Activated T-cell treated with anti-CD3 and anti-CD28 coated beads, Interleukin-2, amount 50 U/mL, for 24 hours (primary cell): ENCODE measurements around the gene PRR5L.
A peak's percentile ranks its signal among the peaks of the same experiment; 100 is the strongest.

Experiments used
- DNase-seq: peaks from one replicate; pipeline ENCODE4 v3.0.0-alpha.2; 2020
- H3K27ac Mint-ChIP-seq: 2 replicates; pipeline ENCODE4 v1.8.0; 2020; ENCODE audit warnings: mild to moderate bottlenecking, mixed read lengths
- H3K27me3 Mint-ChIP-seq: 2 replicates; pipeline ENCODE4 v1.8.0; 2020; ENCODE audit warnings: mixed read lengths
- H3K36me3 Mint-ChIP-seq: 2 replicates; pipeline ENCODE4 v1.8.0; 2020; ENCODE audit warnings: low read depth, mixed read lengths
- H3K4me1 Mint-ChIP-seq: 2 replicates; pipeline ENCODE4 v1.8.0; 2020; ENCODE audit warnings: low read depth, mixed read lengths
- H3K4me3 Mint-ChIP-seq: 2 replicates; pipeline ENCODE4 v1.8.0; 2020; ENCODE audit warnings: mild to moderate bottlenecking, moderate library complexity, mixed read lengths
- H3K9me3 Mint-ChIP-seq: 2 replicates; pipeline ENCODE4 v1.8.0; 2020; ENCODE audit warnings: mixed read lengths

Gene PRR5L

GRCh38 chr11:36295926-36296325 is at the start of gene PRR5L:
PRR5L (plus strand) TSS chr11:36296288; CDS start chr11:36401122, 104,834 bp downstream.
- no peaks in the 10 kb centered on the region for H3K36me3 Mint-ChIP-seq
- H3K27me3 Mint-ChIP-seq: peaks cover 4% of the 10 kb centered on the region
- H3K27ac Mint-ChIP-seq: no peak within 1 kb of the TSS
- no peak within 1 kb of the TSS for H3K4me3 Mint-ChIP-seq
- H3K9me3 Mint-ChIP-seq: no peaks in the 10 kb centered on the region
- DNase-seq: no peak
- peaks cover 3% of the 10 kb centered on the region for H3K4me1 Mint-ChIP-seq

GRCh38 chr11:36247493-36247892 is 48.6 kb upstream of the PRR5L start:
- Mint-ChIP-seq H3K36me3 (no peaks in the 10 kb centered on the region), H3K27me3 (peaks cover 65% of the 10 kb centered on the region), H3K9me3 (no peaks in the 10 kb centered on the region), H3K27ac (no peak overlapping the region), H3K4me1 (peaks cover 3% of the 10 kb centered on the region), H3K4me3 (no peak overlapping the region)
- no peak for DNase-seq

- no peak overlapping the region for H3K4me3 Mint-ChIP-seq
- H3K36me3 Mint-ChIP-seq: no peaks in the 10 kb centered on the region
- peaks cover 63% of the 10 kb centered on the region for H3K27me3 Mint-ChIP-seq
- no peak for DNase-seq
- H3K4me1 Mint-ChIP-seq: peaks cover 3% of the 10 kb centered on the region
- no peaks in the 10 kb centered on the region for H3K9me3 Mint-ChIP-seq
- H3K27ac Mint-ChIP-seq: no peak overlapping the region
Measured at GRCh38 chr11:36248436-36248835, 47.7 kb upstream of the PRR5L start.

- H3K27me3 Mint-ChIP-seq: peaks cover 59% of the 10 kb centered on the region
Measured at GRCh38 chr11:36249246-36249645, 46.8 kb upstream of the PRR5L start.

GRCh38 chr11:36251823-36252222 is 44.3 kb upstream of the PRR5L start:
- Mint-ChIP-seq H3K4me3 (no peak overlapping the region), H3K4me1 (peaks cover 3% of the 10 kb centered on the region), H3K36me3 (no peaks in the 10 kb centered on the region), H3K27me3 (peaks cover 50% of the 10 kb centered on the region), H3K27ac (no peak overlapping the region), H3K9me3 (no peaks in the 10 kb centered on the region)
- no peak for DNase-seq

More at GRCh38 chr11:36249246-36249645, 46.8 kb upstream of the PRR5L start:
- no peaks in the 10 kb centered on the region for H3K36me3 Mint-ChIP-seq
- DNase-seq: no peak
- H3K4me1 Mint-ChIP-seq: peaks cover 3% of the 10 kb centered on the region
- H3K4me3 Mint-ChIP-seq: no peak overlapping the region
- H3K9me3 Mint-ChIP-seq: no peaks in the 10 kb centered on the region
- H3K27ac Mint-ChIP-seq: no peak overlapping the region

GRCh38 chr11:36253238-36253637 is 42.9 kb upstream of the PRR5L start:
- Mint-ChIP-seq H3K27me3 (peaks cover 48% of the 10 kb centered on the region), H3K4me3 (no peak overlapping the region), H3K27ac (no peak overlapping the region), H3K4me1 (peaks cover 3% of the 10 kb centered on the region), H3K36me3 (no peaks in the 10 kb centered on the region), H3K9me3 (no peaks in the 10 kb centered on the region)
- DNase-seq: no peak

GRCh38 chr11:36254713-36255112 is 41.4 kb upstream of the PRR5L start:
- Mint-ChIP-seq H3K36me3 (no peaks in the 10 kb centered on the region), H3K27ac (no peak overlapping the region), H3K9me3 (no peaks in the 10 kb centered on the region), H3K27me3 (peaks cover 44% of the 10 kb centered on the region), H3K4me1 (no peaks in the 10 kb centered on the region), H3K4me3 (no peak overlapping the region)
- no peak for DNase-seq

GRCh38 chr11:36257351-36257750 is 38.7 kb upstream of the PRR5L start:
- no peaks in the 10 kb centered on the region for H3K4me1 Mint-ChIP-seq
- DNase-seq: no peak
- H3K27me3 Mint-ChIP-seq: peaks cover 30% of the 10 kb centered on the region
- no peaks in the 10 kb centered on the region for H3K36me3 Mint-ChIP-seq
- no peak overlapping the region for H3K27ac Mint-ChIP-seq
- no peaks in the 10 kb centered on the region for H3K9me3 Mint-ChIP-seq
- H3K4me3 Mint-ChIP-seq: no peak overlapping the region

GRCh38 chr11:36258730-36259360 is 37.2 kb upstream of the PRR5L start:
- Mint-ChIP-seq H3K9me3 (no peaks in the 10 kb centered on the region), H3K36me3 (no peaks in the 10 kb centered on the region), H3K4me1 (no peaks in the 10 kb centered on the region), H3K4me3 (no peak overlapping the region), H3K27me3 (peaks cover 37% of the 10 kb centered on the region), H3K27ac (no peak overlapping the region)
- DNase-seq: no peak

- Mint-ChIP-seq H3K27ac (no peak overlapping the region), H3K4me3 (no peak overlapping the region), H3K36me3 (no peaks in the 10 kb centered on the region), H3K27me3 (peaks cover 37% of the 10 kb centered on the region), H3K4me1 (no peaks in the 10 kb centered on the region), H3K9me3 (no peaks in the 10 kb centered on the region)
- DNase-seq: no peak
Measured at GRCh38 chr11:36261094-36261493, 35.0 kb upstream of the PRR5L start.

- no peaks in the 10 kb centered on the region for H3K9me3 Mint-ChIP-seq
- H3K4me3 Mint-ChIP-seq: no peak overlapping the region
- DNase-seq: no peak
- H3K27me3 Mint-ChIP-seq: peaks cover 14% of the 10 kb centered on the region
- no peaks in the 10 kb centered on the region for H3K4me1 Mint-ChIP-seq
- no peaks in the 10 kb centered on the region for H3K36me3 Mint-ChIP-seq
- H3K27ac Mint-ChIP-seq: no peak overlapping the region
Measured at GRCh38 chr11:36264011-36264972, 31.8 kb upstream of the PRR5L start.

- Mint-ChIP-seq H3K27me3 (peaks cover 11% of the 10 kb centered on the region), H3K36me3 (no peaks in the 10 kb centered on the region), H3K4me1 (no peaks in the 10 kb centered on the region)
Measured at GRCh38 chr11:36264973-36265344, 31.1 kb upstream of the PRR5L start.

GRCh38 chr11:36265793-36266628 is 30.1 kb upstream of the PRR5L start:
- Mint-ChIP-seq H3K4me1 (no peaks in the 10 kb centered on the region), H3K27me3 (peaks cover 7% of the 10 kb centered on the region), H3K4me3 (no peak overlapping the region), H3K9me3 (no peaks in the 10 kb centered on the region), H3K27ac (no peak overlapping the region), H3K36me3 (peaks cover 6% of the 10 kb centered on the region)
- DNase-seq: peak; percentile 74

More at GRCh38 chr11:36264973-36265344, 31.1 kb upstream of the PRR5L start:
- no peak for DNase-seq
- Mint-ChIP-seq H3K27ac (no peak overlapping the region), H3K4me3 (no peak overlapping the region), H3K9me3 (no peaks in the 10 kb centered on the region)

GRCh38 chr11:36266767-36267166 is 29.3 kb upstream of the PRR5L start:
- Mint-ChIP-seq H3K27ac (no peak overlapping the region), H3K27me3 (peaks cover 7% of the 10 kb centered on the region), H3K9me3 (no peaks in the 10 kb centered on the region), H3K4me3 (no peak overlapping the region), H3K36me3 (peaks cover 14% of the 10 kb centered on the region), H3K4me1 (no peaks in the 10 kb centered on the region)
- no peak for DNase-seq
